ENCODE results near the gene TECTB. TPM values are rescaled to one million over a fixed set of nuclear protein-coding genes. Genes with fewer than 3 reads are reported as not detected.

TECTB gene
- total RNA-seq, 1 experiment from 2014 or later, result not detected

DNA sequence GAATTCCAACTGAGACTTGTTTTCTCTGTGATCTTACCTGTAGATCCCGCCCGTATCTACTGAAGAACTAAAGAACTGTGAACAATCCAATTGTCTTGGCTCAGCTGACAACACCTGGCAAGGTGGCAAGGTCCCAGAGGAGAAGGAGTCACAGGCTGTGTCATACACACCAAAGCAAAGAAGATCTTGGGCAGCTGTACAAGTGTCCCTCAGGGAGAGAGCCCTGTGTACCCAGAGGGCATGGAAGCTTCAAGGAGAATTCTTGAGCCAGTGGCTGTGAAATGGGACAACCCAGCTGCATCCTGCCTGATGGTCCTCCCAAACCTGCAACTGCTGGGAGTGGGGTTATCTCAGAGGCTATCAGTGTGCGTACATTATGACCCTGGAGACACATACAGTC is 46.7 kb upstream of the TECTB start:
- intact Hi-C loops (cut with micrococcal nuclease; ENCODE audit: unreplicated experiment), result no loop called here
- Histone ChIP-seq H3K4me1 (ENCODE audit: insufficient read depth, low read length, poor library complexity, severe bottlenecking) (no peaks in the 10 kb centered on the region), H3K36me3 (ENCODE audit: insufficient read depth, low read length, poor library complexity, severe bottlenecking) (no peaks in the 10 kb centered on the region), H3K4me3 (ENCODE audit: low read depth, low read length, poor library complexity, severe bottlenecking) (no peak overlapping the region), H3K27me3 (replicated peaks; ENCODE audit: insufficient read depth, low read depth, low read length, poor library complexity) (no peaks in the 10 kb centered on the region), H3K27ac (ENCODE audit: low read depth, low read length, poor library complexity, severe bottlenecking) (no peak overlapping the region), H3K9me3 (ENCODE audit: low read depth, low read length, poor library complexity, severe bottlenecking) (peaks cover 8% of the 10 kb centered on the region)
- no peak for TF ChIP-seq EZH2 (IDR thresholded peaks at IDR 0.05; ENCODE audit: borderline replicate concordance, low read depth, low read length, poor library complexity, severe bottlenecking)
- TF ChIP-seq, protein P1, sequence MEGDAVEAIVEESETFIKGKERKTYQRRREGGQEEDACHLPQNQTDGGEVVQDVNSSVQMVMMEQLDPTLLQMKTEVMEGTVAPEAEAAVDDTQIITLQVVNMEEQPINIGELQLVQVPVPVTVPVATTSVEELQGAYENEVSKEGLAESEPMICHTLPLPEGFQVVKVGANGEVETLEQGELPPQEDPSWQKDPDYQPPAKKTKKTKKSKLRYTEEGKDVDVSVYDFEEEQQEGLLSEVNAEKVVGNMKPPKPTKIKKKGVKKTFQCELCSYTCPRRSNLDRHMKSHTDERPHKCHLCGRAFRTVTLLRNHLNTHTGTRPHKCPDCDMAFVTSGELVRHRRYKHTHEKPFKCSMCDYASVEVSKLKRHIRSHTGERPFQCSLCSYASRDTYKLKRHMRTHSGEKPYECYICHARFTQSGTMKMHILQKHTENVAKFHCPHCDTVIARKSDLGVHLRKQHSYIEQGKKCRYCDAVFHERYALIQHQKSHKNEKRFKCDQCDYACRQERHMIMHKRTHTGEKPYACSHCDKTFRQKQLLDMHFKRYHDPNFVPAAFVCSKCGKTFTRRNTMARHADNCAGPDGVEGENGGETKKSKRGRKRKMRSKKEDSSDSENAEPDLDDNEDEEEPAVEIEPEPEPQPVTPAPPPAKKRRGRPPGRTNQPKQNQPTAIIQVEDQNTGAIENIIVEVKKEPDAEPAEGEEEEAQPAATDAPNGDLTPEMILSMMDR (conservative IDR thresholded peaks at IDR 0.05; ENCODE audit: low read depth, low read length), result no peak
- DNase-seq (ENCODE audit: low spot score), result no peak
- CTCF ChIA-PET, result no interaction called here
- POLR2A ChIA-PET (ENCODE audit: low non-redundant PET), result no interaction called here
- BruUV-seq (replicated peaks), result no TSS peak

DNA sequence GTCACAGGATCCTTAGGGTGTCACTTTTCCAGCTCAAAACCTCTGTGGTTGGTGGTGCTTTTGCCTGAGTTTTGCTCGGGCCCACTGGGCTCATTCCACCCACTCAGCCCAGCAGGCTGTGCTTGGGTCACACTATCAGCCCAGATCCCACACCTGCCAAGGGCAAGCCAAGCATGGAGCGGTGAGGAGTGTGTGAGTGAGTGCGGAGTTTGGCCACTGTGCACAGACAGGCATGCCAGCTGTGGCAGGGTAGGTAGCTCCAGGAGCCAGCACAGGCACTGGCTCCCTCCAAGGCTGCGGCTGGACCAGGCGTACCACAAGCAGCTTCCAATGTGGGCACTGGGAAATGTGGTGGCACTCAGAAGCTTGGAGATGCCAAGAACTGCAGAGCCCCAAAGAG is 43.9 kb upstream of the TECTB start:
- intact Hi-C loops (cut with micrococcal nuclease; ENCODE audit: unreplicated experiment), result no loop called here
- POLR2A ChIA-PET (ENCODE audit: low non-redundant PET), result no interaction called here
- Histone ChIP-seq H3K27me3 (replicated peaks; ENCODE audit: insufficient read depth, low read depth, low read length, poor library complexity) (no peaks in the 10 kb centered on the region), H3K4me3 (ENCODE audit: low read depth, low read length, poor library complexity, severe bottlenecking) (no peak overlapping the region), H3K9me3 (ENCODE audit: low read depth, low read length, poor library complexity, severe bottlenecking) (peaks cover 8% of the 10 kb centered on the region), H3K4me1 (ENCODE audit: insufficient read depth, low read length, poor library complexity, severe bottlenecking) (no peaks in the 10 kb centered on the region), H3K27ac (ENCODE audit: low read depth, low read length, poor library complexity, severe bottlenecking) (no peak overlapping the region), H3K36me3 (ENCODE audit: insufficient read depth, low read length, poor library complexity, severe bottlenecking) (no peaks in the 10 kb centered on the region)
- BruUV-seq (replicated peaks), result no TSS peak
- CTCF ChIA-PET, result no interaction called here
- no peak for DNase-seq (ENCODE audit: low spot score)
- no peak for TF ChIP-seq EZH2 (IDR thresholded peaks at IDR 0.05; ENCODE audit: borderline replicate concordance, low read depth, low read length, poor library complexity, severe bottlenecking)
- TF ChIP-seq, protein P1 (conservative IDR thresholded peaks at IDR 0.05; ENCODE audit: low read depth, low read length), result no peak

DNA sequence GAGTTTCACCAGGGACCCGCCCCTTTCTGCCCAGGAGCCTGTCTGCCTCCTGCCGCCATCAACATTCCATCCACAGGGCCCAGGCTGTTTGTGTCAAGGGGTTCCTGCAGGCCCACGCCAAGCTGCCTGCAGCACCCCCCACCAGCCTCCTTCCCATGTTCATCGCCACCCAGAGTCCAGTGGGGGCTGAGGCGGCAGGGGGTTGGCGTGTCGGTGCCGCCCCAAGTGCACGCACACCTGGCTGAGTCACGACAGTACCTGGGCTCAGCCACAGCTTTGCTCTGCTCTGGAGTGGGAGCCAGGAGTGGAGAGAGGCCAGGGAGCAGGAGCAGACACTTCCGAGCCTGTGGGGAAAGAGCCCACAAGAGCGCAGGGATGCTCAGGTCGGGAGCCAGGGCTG is 42.8 kb upstream of the TECTB start:
- ChIA-PET CTCF (no interaction called here), POLR2A (ENCODE audit: low non-redundant PET) (no interaction called here)
- intact Hi-C loops (cut with micrococcal nuclease; ENCODE audit: unreplicated experiment), result no loop called here

More for the DNA sequence above, 42.8 kb upstream of the TECTB start:
- Histone ChIP-seq H3K9me3 (ENCODE audit: low read depth, low read length, poor library complexity, severe bottlenecking) (peaks cover 8% of the 10 kb centered on the region), H3K27me3 (replicated peaks; ENCODE audit: insufficient read depth, low read depth, low read length, poor library complexity) (no peaks in the 10 kb centered on the region), H3K4me3 (ENCODE audit: low read depth, low read length, poor library complexity, severe bottlenecking) (no peak overlapping the region), H3K4me1 (ENCODE audit: insufficient read depth, low read length, poor library complexity, severe bottlenecking) (no peaks in the 10 kb centered on the region), H3K36me3 (ENCODE audit: insufficient read depth, low read length, poor library complexity, severe bottlenecking) (no peaks in the 10 kb centered on the region), H3K27ac (ENCODE audit: low read depth, low read length, poor library complexity, severe bottlenecking) (no peak overlapping the region)
- BruUV-seq (replicated peaks), result no TSS peak
- no peak for DNase-seq (ENCODE audit: low spot score)
- TF ChIP-seq, protein P1 (conservative IDR thresholded peaks at IDR 0.05; ENCODE audit: low read depth, low read length), result no peak
